GM20000 (cell line): ENCODE data around the gene KLK4.

Experiments
- DNase-seq: peaks from one replicate; pipeline ENCODE4 v3.0.0; 2012; ENCODE audit warnings: low spot score
- CTCF ChIP-seq: IDR thresholded peaks from 2 replicates; pipeline ENCODE4 v1.5.1; 2012; ENCODE audit warnings: mild to moderate bottlenecking, control low read depth; ENCODE audit errors: extremely low read depth, missing control alignments

Gene KLK4

GRCh38 chr19:50944795-50945194 lies 33.6 kb upstream of the KLK4 start:
- TF ChIP-seq CTCF: no peak
- no peak for DNase-seq

- no peak for DNase-seq
- no peak for TF ChIP-seq CTCF
Measured at GRCh38 chr19:50943074-50943828, 32.1 kb upstream of the KLK4 start.

- no peak for TF ChIP-seq CTCF
- DNase-seq: no peak
Measured at GRCh38 chr19:50939596-50939995, 28.4 kb upstream of the KLK4 start.

GRCh38 chr19:50933640-50934039 lies 22.4 kb upstream of the KLK4 start:
- DNase-seq: no peak
- no peak for TF ChIP-seq CTCF

GRCh38 chr19:50932690-50933083 lies 21.5 kb upstream of the KLK4 start:
- no peak for DNase-seq
- TF ChIP-seq CTCF: no peak

- no peak for TF ChIP-seq CTCF
- DNase-seq: no peak
Measured at GRCh38 chr19:50932018-50932689, 21.0 kb upstream of the KLK4 start.

- TF ChIP-seq CTCF: no peak
- DNase-seq: no peak
Measured at GRCh38 chr19:50931023-50931422, 19.8 kb upstream of the KLK4 start.
